HEK293 (cell line): ENCODE data around the gene KRTAP10-7.

Experiments
- CTCF ChIP-seq: fragments of 450-650 bp; formaldehyde crosslinking; IDR thresholded peaks from 2 replicates; pipeline ENCODE4 v1.5.1; 2016; ENCODE audit warnings: missing biosample characterization, missing genetic modification characterization
- TF ChIP-seq, protein P1 (sequence below): fragments of 450-650 bp; formaldehyde crosslinking; IDR thresholded peaks from 2 replicates; pipeline ENCODE4 v1.5.1; 2016; ENCODE audit warnings: missing biosample characterization, missing genetic modification characterization, low read depth

DNA sequence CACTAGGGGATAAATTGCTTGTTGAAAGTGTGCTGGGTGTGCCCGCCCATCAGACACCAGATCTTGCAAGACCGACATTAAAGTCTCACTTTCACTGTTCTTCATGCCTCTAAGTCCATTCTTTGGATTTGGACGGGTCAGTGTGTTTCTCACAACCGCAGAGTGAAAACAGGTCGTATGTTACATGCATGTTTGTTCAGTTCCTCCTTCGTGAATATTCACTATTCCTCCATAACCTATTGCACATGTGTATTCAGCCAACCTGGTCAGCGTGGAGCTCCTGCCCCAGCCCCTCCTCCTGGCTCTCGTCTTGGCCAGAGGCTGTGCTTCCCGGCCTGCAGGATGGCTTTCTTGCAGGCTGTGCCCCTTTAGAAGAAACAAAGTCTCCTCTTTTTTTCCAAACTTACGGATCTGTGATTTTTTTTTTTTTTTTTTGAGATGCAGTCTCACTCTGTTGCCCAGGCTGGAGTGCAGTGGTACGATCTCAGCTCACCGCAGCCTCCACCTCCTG lies 5.9 kb upstream of the KRTAP10-7 start:
- TF ChIP-seq, protein P1, sequence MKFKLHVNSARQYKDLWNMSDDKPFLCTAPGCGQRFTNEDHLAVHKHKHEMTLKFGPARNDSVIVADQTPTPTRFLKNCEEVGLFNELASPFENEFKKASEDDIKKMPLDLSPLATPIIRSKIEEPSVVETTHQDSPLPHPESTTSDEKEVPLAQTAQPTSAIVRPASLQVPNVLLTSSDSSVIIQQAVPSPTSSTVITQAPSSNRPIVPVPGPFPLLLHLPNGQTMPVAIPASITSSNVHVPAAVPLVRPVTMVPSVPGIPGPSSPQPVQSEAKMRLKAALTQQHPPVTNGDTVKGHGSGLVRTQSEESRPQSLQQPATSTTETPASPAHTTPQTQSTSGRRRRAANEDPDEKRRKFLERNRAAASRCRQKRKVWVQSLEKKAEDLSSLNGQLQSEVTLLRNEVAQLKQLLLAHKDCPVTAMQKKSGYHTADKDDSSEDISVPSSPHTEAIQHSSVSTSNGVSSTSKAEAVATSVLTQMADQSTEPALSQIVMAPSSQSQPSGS (tag by site-specific recombination): no peak
- TF ChIP-seq CTCF (tag by site-specific recombination): no peak
